ENCODE results near the gene ZNF407.

ZNF407 gene

DNA sequence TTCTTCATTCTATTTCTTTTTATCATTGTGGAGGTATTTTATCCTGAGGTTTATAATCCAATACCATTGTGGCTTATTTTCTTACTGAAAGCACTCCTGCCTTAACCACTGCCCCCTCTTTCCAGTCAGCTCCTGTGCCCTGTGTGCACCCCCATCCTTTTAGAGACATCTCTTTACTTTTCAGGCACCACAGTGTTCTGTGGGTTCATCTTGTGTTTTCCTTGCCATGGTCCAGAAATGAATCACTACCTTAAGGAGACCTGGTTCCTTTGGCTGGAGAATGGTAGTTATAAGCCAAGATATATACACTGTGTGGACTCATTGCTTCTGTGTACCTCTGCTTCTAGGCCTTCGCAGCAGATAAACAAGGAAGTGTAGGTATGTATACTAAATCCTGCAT is 332.9 kb downstream of the ZNF407 start:
- no peak for DNase-seq (ENCODE audit: low read depth in 2 of 2)

DNA sequence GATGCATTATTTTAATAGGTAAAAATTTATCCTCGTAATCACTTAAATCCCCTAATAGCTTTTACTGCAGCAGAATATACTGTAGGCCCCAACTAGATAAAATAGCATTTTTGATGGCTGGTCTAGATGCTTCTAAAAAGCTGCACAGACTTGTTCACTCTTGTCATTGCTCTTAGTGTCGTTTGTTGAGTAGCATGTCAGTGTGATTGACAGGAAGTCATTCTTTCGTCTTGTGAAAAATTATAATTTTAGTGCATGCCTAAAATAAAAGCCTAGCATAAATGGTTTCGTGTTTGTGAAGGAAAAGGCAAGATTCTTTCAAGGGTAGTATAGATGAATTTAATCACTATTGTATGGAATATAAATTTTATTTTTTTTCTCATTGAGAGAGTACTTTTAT is 336.3 kb downstream of the ZNF407 start:
- DNase-seq (ENCODE audit: low read depth in 2 of 2) = no peak

DNA sequence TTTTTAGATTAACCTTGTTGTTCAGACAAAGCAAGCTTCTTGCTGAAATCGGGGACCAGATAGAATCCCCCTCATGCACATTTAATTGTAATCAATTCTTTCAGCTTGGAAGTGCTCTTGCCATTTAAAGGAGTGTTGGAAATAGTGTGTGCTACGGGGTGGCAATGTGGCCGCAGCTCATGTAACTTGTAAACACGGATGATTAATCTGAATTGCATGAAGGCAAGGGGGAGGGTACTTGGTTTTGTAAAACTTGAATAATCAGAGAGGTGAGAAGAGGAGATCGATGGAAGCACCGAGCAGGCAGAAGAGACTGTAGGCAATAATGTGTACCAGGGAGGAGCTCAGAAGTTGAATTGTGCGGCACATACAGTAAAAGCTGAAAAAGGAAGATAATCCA is 337.8 kb downstream of the ZNF407 start:
- DNase-seq (ENCODE audit: low read depth in 2 of 2) = no peak

DNA sequence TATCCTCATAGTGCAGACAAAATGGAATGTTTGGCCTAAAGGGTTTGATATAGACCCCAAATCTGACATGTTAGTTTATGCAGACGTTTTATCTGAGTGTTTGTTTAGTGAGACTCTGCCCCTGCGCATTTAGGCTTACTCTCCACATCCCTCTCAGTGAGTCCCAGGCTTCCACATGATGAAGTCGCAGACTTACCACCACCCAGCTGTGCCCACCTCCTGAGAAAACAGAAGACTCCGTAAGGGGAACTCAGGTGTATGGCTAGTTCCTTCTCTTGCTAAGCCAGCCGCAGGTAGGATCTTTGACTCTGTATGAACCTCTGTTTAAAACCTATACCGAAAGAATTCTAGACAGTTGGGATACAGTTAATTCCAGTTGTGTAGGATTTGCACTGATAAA is 338.7 kb downstream of the ZNF407 start:
- DNase-seq (ENCODE audit: low read depth in 2 of 2) = no peak

DNA sequence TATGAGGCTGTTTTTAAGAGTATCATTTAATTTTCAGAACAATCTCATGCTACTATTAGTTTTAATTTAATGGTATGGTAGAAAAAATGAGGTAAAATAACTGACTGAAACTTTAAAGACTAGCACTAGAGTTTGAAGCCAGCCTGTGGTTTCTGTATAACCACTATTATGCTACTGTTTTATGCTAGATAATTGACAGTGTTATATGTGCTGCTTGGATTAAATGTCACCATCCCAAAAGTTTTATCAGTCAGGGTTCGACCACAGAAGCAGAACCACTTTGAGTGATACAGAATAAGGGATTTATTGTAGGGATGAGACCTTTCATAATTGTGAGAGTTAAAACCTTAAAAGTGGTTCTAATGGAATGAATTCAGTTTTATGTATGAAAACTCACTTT is 339.6 kb downstream of the ZNF407 start:
- DNase-seq (ENCODE audit: low read depth in 2 of 2) = no peak

DNA sequence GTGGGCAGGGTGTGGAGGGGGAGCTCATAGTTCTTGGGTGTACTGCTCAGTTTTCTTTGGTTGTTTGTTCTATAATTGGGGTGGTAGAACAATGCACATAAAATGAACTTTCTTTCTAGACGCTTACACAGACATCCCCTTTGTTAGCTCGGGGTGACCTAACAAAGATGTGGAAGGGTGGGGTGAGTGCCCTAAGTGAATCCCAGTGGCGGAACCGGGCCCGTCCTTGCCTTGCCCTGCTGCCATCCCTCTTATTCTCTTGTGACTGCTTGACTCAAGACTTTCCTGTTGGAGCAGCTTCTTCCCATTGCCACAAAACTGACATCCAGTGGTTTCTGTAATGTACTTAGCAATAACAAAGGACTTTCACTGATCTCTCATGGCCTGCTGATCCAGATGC is 343.2 kb downstream of the ZNF407 start:
- no peak for DNase-seq (ENCODE audit: low read depth in 2 of 2)

DNA sequence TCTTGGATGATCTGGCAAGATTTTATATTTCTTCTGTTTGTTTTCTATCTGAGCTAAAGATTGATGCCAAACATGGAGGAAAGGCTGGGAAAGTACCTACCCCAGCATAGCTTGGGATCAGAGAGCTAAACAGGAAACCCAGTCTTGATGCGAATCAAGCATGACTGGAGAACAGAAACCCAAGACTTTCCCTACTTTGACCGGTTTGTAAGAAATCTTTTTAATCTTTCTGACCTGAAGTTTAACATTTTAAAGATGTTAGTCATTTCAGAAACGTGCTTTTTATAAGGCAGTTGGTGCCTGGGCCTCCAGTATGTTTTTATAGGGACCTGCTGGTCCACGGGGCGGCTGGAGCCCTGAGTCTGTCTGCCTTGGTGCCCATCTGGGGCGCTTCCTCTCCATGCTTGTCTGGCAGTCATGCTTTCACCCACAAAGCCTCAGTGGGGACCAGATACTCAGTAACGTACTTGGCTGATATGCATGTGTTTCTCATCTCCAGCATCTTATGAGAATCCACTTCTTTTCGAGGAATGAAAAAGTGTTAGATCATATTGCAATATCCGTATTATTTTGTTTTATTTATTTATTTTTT is 344.7 kb downstream of the ZNF407 start:
- DNase-seq (ENCODE audit: low read depth in 2 of 2) = no peak

DNA sequence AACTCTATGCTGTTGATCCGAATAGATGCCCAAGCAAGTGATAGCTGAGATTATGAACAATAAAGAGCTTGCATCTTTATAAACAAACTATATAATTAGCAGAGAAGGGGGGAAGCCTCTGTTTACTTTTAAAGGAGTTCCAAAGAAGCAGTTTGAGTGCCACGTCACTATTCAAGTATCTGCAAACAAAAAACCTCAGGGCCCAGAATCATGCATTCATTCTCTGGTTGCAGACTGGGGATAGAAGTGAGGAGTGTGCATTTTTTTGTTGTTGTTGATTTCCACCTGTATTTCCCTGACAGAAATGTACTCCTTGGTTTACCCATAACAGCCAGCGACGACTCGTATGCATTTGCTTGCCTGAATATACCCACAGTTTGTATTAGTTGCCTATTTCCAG is 347.0 kb downstream of the ZNF407 start:
- DNase-seq (ENCODE audit: low read depth in 2 of 2) = no peak

DNA sequence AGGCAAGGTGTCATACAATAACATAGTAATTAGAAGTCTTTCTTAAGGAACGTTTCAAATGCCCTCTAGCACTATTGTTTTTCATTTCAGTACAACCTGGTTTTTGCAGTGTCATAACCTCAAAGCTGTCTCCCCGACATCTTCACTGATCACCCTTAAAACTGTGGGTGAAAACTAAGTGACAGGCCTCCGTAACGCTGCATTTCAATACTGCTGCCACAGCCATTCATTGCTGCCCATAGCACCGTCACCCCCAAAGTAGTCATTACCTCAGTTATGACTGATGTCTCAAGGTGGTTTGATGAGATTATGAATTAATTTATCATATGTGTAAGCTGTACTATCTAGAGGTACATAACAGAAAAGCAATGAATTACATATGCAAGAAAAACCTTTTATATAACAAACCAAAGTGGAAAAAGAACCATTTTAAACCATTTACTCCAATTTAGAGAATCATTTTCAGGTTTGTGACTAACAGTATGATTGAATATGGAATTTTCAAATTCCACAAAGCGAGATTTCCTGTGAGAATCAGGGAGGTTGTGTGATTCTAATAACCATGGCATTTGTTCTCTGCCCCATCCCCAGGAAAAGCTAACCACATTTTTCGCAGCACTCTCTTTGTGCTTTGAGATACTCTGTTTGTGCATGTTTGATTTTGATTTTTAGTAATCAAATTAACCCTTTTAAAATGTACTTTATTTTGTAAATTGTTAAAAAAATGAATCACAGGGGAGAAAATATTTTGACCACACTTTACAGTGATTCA is 348.3 kb downstream of the ZNF407 start:
- DNase-seq (ENCODE audit: low read depth in 2 of 2) = no peak

DNA sequence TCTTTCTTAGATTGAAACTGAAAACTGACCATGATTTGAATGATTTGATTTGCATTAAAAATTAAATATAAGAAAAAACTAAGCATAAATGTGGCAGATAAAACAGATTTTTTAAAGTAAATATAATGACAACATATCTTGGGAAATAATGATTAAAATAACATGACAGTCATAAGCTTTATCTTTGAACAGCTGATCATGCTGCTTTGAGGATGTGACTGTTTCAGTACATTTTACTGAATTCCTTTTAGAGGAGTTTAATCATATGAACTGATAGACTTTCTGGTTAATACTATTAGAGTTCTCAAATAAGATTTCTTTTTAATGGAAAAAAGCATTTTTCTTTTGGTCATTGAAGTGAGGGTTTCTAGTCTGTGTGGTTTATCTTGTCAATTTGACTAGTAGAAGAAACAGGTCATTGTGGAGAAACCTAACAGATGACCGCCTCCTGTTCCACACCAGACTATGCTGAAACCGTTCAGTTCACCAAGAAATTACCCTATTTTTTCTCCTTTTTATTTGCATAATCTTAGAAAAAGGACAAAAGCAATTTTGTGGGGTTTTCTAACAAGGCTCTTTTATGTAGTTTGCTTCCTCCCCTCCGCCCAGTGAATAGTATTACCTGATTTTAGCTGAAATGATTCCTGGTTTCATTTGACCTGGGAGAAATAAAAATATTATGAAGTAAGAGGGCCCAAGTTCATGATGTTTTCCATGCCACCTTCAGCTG is 349.1 kb downstream of the ZNF407 start:
- no peak for DNase-seq (ENCODE audit: low read depth in 2 of 2)

DNA sequence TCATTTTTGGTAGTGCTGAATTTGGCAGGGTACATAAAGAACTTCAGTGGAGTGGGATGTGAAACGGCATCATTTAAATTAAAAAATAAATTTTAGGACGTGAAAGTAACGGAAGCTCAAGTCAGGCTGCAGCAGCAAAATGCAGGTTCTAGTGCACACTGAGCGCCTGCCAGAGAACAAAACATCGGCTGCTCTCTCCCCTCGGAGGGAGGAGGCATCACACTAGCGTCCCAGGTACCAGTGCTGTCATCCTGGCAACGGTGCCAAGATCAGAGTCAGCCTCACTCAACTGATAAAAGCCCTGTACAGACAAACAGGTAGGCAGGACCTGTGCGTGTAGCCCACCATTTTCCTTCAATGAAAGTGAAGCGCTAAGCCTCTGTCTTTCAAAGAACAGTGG is 349.7 kb downstream of the ZNF407 start:
- no peak for DNase-seq (ENCODE audit: low read depth in 2 of 2)

DNA sequence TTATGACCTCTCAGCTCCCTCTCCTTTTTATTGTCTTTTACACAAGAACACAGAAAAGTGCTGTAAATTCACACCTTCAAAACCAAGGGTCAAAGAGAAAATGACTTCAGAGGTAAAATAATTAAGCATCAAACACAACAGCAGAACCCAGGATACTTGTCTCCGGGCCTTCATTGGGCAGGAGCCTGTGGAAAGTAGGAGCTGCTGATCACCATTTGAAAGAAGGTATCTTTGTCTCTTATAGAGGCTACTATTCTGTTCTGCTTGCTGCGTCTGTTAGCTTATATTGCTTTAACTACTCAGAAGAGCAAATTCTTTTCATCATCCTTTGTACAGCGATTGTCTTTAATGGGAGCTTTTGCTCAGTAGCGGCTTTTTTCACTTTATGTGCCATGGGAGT is 350.2 kb downstream of the ZNF407 start:
- no peak for DNase-seq (ENCODE audit: low read depth in 2 of 2)

DNA sequence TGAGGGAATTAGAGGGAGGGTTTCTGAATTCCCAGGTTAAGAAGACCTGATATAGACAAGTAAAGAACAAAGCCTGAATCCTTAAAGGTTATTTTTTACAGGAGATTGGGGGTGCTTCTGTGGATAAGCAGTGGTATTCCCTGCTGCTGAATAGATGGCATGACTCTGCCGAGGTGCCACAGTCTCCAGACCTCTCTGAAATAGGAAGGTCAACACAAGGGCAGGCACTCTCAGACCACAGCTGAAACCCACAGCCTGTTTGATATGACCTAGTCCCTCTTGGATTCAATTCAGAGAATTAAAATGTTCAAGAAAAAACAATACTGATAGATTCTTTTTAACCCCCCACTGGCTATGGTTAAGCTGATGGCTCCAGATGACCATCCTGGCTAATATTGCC is 351.9 kb downstream of the ZNF407 start:
- no peak for DNase-seq (ENCODE audit: low read depth in 2 of 2)

DNA sequence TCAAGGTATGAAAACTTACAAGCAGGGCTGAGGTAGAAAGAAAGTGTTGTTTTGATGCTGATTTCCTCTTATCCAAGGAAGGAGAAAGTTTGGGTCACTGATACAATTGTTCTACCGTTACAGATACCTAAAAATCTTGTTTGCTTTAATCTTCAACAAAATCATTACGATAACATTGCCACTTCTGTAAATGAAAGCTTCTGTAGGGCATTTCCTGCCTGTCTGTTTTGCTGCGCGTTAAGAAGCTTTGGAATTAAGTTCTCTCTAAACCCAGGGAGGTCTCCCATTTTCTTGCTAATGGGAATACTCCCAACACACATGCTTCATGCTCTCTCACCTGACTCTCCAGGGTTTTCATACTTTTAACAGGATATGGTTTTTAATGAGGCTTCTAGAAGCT is 352.8 kb downstream of the ZNF407 start:
- no peak for DNase-seq (ENCODE audit: low read depth in 2 of 2)

DNA sequence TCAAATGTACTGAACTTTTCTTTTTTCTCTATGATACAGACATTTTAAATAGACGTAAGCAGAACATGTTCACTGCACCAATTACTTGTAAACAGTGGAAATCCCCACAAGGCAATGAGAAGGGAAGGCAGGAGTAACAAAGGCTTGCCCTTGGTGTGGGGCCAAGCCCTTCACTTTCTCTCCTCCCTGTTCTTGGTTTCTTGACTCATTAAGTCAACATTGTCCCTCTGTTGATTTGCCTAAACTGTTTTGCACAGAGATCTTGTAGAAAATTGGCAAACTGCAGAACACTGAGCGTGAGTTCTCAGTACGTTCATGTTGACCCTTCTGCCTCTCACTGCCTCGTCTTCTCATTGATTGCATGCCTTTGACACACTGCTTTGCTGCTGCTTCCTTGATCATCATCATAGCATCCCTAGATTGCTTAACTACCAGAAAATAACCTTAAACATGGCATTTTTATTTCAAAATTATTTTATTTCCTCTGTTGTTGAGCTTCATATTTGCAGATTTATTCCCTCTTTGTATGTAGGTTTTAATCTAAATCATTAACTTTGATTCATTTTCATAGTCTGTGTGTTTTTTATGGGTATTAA is 353.6 kb downstream of the ZNF407 start:
- no peak for DNase-seq (ENCODE audit: low read depth in 2 of 2)

DNA sequence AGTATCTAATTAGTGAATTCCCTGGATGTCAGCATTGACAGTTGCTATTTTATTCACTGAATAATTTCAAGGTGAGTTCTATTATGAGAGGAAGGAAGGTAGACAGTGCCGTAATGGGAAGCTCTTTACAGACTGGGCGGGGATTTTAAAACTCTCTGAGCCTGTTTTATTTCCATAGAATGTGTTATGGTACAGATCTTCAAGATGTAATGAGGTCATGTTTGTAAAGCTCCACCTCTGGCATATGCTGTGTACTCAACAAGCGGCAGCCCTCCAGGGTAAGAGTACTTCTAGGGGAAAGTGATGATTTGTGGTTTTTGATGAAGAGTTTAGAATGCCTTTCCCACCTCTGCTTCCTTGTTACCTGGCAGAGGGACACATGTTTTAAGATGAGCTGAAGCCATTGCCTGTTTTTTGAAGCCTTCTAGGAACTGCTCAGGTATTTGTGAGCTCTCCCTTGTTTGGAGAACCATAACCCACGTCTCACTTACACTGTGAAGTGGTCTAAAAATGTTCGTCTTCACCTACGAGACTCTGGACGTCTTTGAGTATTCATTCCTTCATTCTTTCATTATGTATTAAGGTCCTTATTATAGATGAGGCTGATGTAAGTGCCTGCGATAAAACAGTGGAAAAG is 360.0 kb downstream of the ZNF407 start:
- no peak for DNase-seq (ENCODE audit: low read depth in 2 of 2)

DNA sequence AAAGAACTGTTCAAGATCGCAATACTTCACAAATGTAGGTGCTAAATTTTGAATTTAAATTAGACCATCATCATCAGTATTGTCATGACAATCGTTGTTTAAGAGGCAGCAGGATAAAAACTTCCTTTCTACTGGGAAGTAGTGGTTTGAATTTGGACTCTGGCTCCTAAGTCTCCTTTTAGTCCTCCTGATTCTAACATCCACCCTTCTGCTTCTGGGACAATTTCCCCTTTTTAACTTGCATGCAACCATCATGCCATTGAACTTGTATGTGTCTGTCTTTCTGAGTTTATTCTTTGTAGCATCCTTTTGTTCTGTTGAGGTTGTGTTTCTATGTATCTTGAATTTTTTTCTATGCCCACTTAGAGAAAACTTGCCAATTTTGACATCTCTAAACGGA is 361.5 kb downstream of the ZNF407 start:
- no peak for DNase-seq (ENCODE audit: low read depth in 2 of 2)

DNA sequence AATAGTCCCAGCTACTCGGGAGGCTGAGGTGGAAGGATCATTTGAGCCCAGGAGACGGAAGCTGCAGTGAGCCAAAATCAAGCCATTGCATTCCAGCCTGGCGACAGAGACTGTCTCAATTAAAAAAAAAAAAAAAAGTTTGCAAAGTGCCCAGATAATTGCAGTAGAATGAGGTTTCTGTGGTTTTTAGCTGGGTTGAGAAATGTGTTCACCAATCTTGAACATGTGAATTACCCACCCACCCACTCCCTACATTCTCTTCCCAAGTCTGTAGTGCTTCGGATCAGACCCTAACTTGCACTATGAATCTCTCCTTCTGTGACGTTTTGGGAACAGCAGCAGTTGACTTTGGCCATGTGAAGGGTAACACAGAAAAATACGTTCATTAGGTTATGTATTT is 363.9 kb downstream of the ZNF407 start:
- no peak for DNase-seq (ENCODE audit: low read depth in 2 of 2)

DNA sequence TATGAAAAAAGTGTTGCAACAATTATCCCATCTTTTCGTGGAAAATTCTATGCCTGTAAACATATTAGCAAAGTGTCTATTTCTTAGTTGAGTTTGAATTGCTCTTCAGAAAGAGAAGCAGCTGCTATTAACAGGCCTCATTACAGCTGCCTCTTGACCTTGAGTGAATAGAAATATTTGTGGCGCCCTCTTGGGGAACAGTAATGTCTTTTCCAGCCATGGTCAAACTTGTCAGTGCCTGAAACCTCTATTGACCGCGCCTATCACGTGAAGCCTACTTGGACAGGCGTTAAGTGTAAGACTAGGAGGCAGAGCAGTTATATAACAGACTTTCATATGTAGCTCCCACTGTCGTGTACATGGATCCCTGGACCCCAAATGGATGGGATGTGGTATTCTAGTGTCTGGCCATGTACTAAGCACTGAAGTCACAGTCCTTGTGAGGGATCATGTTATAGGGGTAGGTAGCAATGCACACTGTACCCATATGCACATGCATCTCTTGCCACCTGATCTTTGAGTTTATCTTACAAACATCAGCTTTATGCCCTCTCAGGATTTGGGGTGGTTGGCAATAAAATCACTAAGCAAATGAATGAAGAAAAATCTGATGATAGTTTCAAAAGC is 366.3 kb downstream of the ZNF407 start:
- DNase-seq (ENCODE audit: low read depth in 2 of 2) = no peak

DNA sequence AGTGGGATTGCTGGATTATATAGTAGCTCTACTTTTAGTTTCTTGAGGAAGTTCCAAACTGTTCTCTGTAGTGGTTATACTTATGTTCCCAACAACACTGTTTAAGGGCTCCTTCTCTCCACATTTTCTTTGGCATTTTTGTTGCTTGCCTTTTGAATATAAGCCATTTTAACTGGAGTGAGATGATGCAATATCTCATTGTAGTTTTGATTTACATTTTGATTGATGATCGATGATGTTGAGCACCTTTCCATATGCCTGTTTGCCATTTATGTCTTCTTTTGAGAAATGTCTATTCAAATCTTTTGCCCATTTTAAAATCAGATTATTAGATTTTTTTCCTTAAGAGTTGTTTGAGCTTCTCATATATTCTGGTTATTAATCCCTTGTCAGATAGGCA is 368.0 kb downstream of the ZNF407 start:
- no peak for DNase-seq (ENCODE audit: low read depth in 2 of 2)

DNA sequence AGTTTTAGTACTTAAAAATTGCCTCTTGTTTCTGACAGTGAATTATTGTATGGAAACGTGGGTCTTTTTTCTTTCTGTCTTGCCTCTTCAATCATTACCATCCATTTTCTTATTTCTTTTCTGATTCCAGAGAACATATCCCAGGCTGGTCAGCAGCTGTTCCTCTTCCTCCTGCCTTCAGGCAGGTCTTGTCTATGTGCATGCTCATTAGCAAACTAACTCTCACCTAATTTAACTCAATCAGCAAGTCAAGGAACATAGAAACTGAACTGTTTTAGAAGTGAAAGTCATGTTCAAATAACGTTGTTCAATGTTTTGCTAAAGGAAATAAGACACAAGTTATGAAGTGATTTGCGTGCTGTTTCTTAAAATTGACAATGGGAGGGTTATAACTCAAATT is 369.8 kb downstream of the ZNF407 start:
- DNase-seq (ENCODE audit: low read depth in 2 of 2) = no peak

DNA sequence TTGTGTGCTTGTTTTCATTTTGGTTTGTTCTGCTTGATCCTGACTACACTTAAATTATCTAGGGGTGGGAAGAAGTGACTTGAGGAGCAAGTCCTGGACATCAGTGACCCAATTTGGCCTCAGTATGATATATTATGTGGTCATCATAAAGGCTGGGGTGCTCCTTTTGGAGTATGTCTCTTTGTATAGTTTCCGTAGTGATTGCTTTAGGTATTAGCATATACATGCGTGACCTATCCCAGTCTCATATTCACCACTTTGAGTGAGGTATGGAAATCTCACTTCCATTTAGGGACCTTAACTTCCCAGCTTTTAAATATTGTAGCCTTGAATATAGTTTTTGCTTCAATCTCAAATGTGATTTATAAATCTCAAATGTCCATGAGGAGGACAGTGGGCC is 370.3 kb downstream of the ZNF407 start:
- no peak for DNase-seq (ENCODE audit: low read depth in 2 of 2)
